Occipital lobe (tissue), 2 donors: Measurements from ENCODE around the gene EIF2B5. TPM values are rescaled to one million over a fixed set of nuclear protein-coding genes. Genes with fewer than 3 reads are reported as not detected.
A peak's percentile ranks its signal among the peaks of the same experiment; 100 is the strongest.

Experiments
- DNase-seq: peaks from one replicate; lab custom pipeline; 2025; lab: John Stamatoyannopoulos, UW
- total RNA-seq: library from RNA; depleted of rRNA; stranded (reverse); fragments of >200 nt; gene quantifications from one replicate; pipeline ENCODE4 v1.2.3, GENCODE V29; 2014

Gene EIF2B5
- total RNA-seq, 1 donor from 2014 or later: 45.5 TPM

GRCh38 chr3:184173374-184173722, 38.2 kb downstream of the EIF2B5 start:
- no peak for DNase-seq

GRCh38 chr3:184174284-184174645, 39.1 kb downstream of the EIF2B5 start:
- no peak for DNase-seq

- peak; percentile 98 for DNase-seq
These were observed 39.7 kb downstream of the EIF2B5 start, which contains the start of gene AP2M1 for GRCh38 chr3:184174646-184175492. Gene AP2M1, plus strand, starts transcription at chr3:184174855. Its CDS starts 2,139 bp downstream, at chr3:184176994.

GRCh38 chr3:184175506-184175905, 40.3 kb downstream of the EIF2B5 start:
- no peak for DNase-seq

- no peak for DNase-seq
These were observed 40.8 kb downstream of the EIF2B5 start for GRCh38 chr3:184175981-184176376.

GRCh38 chr3:184176377-184177330, 41.5 kb downstream of the EIF2B5 start:
- peak; percentile 28 for DNase-seq

- DNase-seq: no peak
These were observed 42.2 kb downstream of the EIF2B5 start for GRCh38 chr3:184177331-184177731.

- no peak for DNase-seq
These were observed 42.7 kb downstream of the EIF2B5 start for GRCh38 chr3:184177767-184178306.

- no peak for DNase-seq
These were observed 43.5 kb downstream of the EIF2B5 start for GRCh38 chr3:184178521-184179138.

- DNase-seq: no peak
These were observed 45.0 kb downstream of the EIF2B5 start for GRCh38 chr3:184180165-184180564.

- no peak for DNase-seq
These were observed 46.4 kb downstream of the EIF2B5 start for GRCh38 chr3:184181596-184181995.

GRCh38 chr3:184183679-184184078, 48.5 kb downstream of the EIF2B5 start:
- DNase-seq: no peak

- DNase-seq: no peak
These were observed 49.5 kb downstream of the EIF2B5 start for GRCh38 chr3:184184546-184185230.

- peak; percentile 98 for DNase-seq
These were observed 50.5 kb downstream of the EIF2B5 start for GRCh38 chr3:184185461-184186183.

- peak; percentile 63 for DNase-seq
These were observed 51.2 kb downstream of the EIF2B5 start, which contains the start of gene ABCF3 for GRCh38 chr3:184186184-184186901. Gene ABCF3, plus strand, starts transcription at chr3:184186199. Its CDS starts 9 bp downstream, at chr3:184186208.

- DNase-seq: no peak
These were observed 51.7 kb downstream of the EIF2B5 start for GRCh38 chr3:184186902-184187207.

GRCh38 chr3:184188080-184188479, 52.9 kb downstream of the EIF2B5 start:
- no peak for DNase-seq

GRCh38 chr3:184189421-184189820, 54.3 kb downstream of the EIF2B5 start:
- no peak for DNase-seq

GRCh38 chr3:184192889-184193288, 57.7 kb downstream of the EIF2B5 start:
- DNase-seq: no peak
